GM06990 (cell line): Measurements from ENCODE around the gene SSTR3.

Experiments used
- DNase-seq: peaks from one replicate; pipeline ENCODE4 v3.0.0-alpha.2; 2011; ENCODE audit not compliant: insufficient read length; ENCODE audit errors: extremely low read depth
- H3K27me3 ChIP-seq: replicated peaks from 2 replicates; pipeline ENCODE4 v1.6.0; 2011; ENCODE audit warnings: low read length; ENCODE audit not compliant: control insufficient read depth, insufficient read depth
- H3K36me3 ChIP-seq: 2 replicates; pipeline ENCODE4 v1.5.1; 2011; ENCODE audit warnings: low read length; ENCODE audit not compliant: control insufficient read depth, insufficient read depth
- H3K4me3 ChIP-seq: replicated peaks from 2 replicates; pipeline ENCODE4 v1.5.1; 2011; ENCODE audit warnings: low read depth, mild to moderate bottlenecking, control low read depth, low read length
- TF ChIP-seq, protein P1 (sequence below): IDR thresholded peaks from 2 replicates; pipeline ENCODE4 v1.5.1; 2011; ENCODE audit warnings: low read length, control low read depth, mild to moderate bottlenecking, inconsistent platforms; ENCODE audit not compliant: insufficient read depth, poor library complexity, severe bottlenecking

SSTR3 gene

DNA sequence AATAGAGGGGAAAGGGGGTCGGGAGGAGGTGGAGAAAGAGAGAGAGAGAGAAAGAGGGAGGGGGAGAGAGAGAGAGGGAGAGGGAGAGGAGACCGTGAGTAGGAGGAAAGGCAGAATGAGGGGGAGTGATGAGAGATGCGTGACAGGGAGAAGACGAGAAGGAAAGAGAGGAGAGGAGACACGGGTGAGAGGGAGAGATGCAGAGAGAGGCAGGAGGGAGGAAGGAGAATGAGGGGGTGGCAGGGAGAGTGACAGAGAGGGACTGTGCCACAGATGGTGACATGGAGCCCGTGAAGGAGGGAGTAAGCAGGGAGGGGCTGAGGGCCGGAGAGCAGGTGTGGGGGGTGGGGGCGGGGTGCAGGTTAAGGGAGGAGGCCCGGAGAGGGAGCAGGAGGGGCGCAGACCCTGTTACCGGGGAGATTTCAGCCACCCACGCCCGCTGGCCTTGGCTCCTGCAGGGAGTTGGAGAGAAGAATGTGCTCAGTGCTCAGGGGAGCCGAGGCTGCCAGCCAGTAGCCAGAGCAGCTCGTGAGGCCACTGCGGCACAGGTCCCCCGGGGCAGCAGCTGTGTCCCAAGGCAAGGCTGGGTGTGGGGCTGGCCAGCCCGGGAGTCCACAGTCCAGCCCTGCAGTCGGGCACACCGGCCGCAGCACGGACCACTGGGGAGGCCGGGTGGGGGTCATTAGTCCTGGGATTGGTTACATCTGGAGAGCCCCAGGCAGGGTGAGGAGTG is at the start of gene SSTR3:
SSTR3 (minus strand) TSS at position 304 of the 733 bp plus-strand sequence. CDS start 4,674 bp downstream, outside the sequence.
- TF ChIP-seq, protein P1, sequence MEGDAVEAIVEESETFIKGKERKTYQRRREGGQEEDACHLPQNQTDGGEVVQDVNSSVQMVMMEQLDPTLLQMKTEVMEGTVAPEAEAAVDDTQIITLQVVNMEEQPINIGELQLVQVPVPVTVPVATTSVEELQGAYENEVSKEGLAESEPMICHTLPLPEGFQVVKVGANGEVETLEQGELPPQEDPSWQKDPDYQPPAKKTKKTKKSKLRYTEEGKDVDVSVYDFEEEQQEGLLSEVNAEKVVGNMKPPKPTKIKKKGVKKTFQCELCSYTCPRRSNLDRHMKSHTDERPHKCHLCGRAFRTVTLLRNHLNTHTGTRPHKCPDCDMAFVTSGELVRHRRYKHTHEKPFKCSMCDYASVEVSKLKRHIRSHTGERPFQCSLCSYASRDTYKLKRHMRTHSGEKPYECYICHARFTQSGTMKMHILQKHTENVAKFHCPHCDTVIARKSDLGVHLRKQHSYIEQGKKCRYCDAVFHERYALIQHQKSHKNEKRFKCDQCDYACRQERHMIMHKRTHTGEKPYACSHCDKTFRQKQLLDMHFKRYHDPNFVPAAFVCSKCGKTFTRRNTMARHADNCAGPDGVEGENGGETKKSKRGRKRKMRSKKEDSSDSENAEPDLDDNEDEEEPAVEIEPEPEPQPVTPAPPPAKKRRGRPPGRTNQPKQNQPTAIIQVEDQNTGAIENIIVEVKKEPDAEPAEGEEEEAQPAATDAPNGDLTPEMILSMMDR = no peak
- no peaks in the 10 kb centered on the region for H3K36me3 ChIP-seq
- DNase-seq = no peak
- H3K4me3 ChIP-seq = no peak within 1 kb of the TSS
- no peaks in the 10 kb centered on the region for H3K27me3 ChIP-seq

DNA sequence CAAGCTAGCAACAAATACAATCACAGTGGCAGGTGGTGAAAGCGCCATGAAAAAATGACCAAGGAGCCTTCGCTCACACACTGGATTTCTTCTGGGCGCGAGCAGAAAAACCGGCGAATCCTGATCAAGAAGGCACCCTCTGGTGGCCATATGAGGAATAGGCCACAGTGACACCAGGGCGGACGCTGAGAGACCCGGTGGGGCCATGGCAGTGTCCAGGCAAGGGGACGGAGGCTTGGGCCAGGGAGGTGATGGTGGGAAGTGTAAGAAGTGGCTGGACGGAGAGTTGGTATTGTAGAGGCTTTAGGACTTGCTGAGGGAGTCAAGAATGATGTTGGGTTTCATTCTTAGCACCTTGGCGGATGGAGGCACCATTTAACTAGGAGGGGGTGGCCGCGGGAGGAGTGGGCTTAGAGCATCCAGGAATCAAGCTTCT is 48.6 kb upstream of the SSTR3 start:
- H3K4me3 ChIP-seq = no peak overlapping the region
- no peak for DNase-seq
- H3K27me3 ChIP-seq = no peaks in the 10 kb centered on the region; the same call in 1 of the 2 replicates
- TF ChIP-seq, protein P1 = peak; percentile 93
- H3K36me3 ChIP-seq = no peaks in the 10 kb centered on the region

DNA sequence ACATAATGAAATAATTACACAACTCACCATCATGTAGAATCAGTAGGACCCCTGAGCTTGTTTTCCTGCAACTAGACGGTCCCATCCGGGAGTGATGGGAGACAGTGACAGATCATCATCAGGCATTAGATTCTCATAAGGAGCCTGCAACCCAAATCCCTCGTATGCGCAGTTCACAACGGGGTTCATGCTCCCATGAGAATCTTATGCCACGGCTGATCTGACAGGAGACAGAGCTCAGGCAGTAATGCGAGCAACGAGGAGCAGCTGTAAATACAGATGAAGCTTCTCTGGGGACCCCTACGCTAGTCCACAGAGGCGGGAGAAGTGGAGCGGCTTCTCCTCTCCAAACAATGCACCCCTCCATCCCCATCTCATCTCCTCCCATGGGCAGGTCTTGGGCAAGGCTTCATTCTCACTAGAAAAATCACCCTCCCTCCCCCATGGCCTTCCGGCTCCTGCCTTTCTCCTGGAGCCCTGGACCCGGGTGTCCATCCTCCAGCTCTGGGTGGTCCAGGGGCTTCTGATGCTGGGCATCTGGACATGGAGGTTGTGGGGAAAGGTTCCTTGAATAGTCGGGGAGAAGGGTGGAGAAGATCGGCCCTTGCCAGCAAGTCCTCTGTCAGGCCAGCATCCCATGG is 48.0 kb upstream of the SSTR3 start:
- TF ChIP-seq, protein P1 = no peak
- no peak for DNase-seq
- Histone ChIP-seq H3K36me3 (no peaks in the 10 kb centered on the region), H3K4me3 (no peak overlapping the region), H3K27me3 (no peaks in the 10 kb centered on the region; the same call in 1 of the 2 replicates)

DNA sequence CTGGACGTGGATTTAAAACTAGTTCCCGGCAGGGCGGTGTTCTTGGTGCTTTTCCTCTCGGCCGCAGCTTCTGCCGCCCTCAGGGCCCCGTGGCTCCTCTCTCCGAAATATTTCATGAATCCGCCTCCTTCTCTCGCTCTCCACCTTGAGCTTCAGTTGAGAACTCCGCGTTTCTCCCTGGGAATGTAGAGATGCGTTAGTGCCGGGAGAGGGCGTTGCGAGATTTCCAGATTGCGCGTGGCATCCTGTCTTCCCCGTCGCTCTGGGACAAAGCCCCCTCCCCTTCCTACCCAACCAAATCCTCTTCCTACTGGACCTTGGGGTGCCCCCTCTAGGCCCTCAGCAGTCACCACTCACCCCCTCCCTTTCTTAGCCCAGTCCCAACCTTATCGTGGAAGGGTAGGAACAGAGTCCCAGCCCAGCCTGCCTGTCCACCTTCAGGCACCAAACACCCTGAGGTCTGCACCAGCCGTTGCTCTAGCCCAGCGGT is 47.3 kb upstream of the SSTR3 start:
- no peak overlapping the region for H3K4me3 ChIP-seq
- TF ChIP-seq, protein P1 = peak; percentile 59
- no peak for DNase-seq

DNA sequence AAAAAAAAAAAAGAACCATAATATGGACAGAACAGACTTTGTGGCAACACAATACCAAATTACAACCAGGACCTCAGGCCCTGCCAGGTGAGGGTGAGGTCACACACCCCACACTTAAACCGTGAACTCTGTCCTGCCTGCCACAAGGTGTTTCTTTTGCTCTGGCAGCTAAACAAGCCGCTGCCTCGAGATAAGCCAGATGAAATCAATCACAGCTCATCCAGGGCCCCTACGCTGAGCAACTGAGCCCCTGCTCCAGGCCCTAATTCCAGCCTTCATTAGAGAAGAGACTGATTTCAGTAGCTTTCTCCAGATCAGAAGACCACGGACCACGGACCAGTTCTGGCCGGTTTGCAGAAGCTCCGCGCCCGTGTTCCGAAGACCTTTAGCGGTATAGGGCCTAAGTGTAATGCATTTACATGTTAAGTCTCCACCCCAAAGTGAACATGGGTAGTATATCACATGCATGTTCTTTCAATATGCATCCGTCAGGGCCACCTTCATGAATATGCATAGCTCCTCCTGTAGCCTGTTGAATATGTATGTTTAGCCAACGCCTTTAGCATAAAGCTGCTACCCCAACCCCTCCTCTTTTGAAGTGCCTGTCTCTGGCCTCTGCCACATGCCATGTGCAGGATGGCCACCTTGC is 46.6 kb upstream of the SSTR3 start:
- no peak overlapping the region for H3K4me3 ChIP-seq
- H3K27me3 ChIP-seq = no peaks in the 10 kb centered on the region; the same call in 1 of the 2 replicates
- H3K36me3 ChIP-seq = no peaks in the 10 kb centered on the region
- TF ChIP-seq, protein P1 = no peak
- no peak for DNase-seq

More for the DNA sequence above, 47.3 kb upstream of the SSTR3 start:
- Histone ChIP-seq H3K27me3 (no peaks in the 10 kb centered on the region; the same call in 1 of the 2 replicates), H3K36me3 (no peaks in the 10 kb centered on the region)
